Measurements from ENCODE around the gene SLC6A7.

Gene SLC6A7

DNA sequence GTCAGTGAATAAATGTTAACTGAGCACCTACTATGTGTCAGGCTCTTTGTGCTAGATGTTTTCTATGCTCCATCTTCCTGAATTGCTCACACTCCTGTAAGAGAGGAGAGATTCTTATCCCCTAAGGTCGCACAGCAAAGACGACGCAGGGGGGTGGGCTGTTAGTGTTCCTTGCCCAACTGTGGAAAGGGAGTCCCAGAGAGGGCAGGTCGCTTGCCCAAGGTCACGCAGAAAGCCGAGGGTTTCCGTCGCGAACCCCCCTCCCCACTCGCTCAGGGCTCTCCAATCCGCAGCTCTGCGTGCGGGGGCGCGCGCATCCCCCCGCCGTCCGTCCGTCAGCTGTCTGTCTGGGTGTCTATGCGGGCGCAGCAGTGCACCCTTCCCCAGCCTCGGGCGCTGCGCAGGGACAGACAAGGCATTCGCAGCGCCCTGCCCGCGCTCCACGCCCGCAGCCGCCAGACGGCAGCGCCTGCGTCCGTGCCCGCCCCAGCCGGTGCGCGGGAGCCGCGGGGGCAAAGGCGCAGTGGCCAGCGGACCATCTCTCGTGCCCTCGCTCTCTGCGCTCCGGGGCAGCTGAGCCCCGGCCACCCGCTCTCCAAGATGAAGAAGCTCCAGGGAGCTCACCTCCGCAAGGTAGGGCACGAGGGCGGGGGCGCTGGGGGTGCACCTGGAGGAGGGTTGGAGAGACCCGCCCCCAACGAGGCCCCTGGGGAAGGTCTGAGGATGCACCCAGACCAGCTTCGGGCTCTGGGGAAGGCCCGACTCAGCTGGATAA lies at the start of gene SLC6A7:
SLC6A7 (plus strand) TSS at position 335 of the 775 bp plus-strand sequence; CDS start at position 601, 266 bp downstream.
- no peak for DNase-seq

DNA sequence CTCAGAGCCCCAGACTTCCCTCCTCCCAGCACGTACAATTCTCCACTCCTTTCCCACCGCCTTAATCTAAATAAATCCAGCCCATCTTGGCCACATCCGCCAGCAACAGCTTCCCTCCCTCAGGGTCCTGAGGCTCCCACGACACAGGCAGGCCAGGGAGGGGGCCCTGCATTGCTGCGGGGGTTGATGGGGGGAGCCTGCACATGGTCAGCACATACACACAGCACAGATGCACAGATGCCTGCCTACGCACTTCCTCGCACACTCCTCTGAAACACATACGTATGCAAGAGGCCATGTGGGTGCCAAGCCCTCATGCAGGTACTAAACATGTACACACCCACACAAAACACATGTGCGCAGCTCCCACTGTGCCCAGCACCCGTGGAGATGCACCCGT lies 49.0 kb upstream of the SLC6A7 start:
- no peak for DNase-seq

GRCh38 chr5:150141544-150142184 lies 48.2 kb upstream of the SLC6A7 start:
- no peak for DNase-seq

DNA sequence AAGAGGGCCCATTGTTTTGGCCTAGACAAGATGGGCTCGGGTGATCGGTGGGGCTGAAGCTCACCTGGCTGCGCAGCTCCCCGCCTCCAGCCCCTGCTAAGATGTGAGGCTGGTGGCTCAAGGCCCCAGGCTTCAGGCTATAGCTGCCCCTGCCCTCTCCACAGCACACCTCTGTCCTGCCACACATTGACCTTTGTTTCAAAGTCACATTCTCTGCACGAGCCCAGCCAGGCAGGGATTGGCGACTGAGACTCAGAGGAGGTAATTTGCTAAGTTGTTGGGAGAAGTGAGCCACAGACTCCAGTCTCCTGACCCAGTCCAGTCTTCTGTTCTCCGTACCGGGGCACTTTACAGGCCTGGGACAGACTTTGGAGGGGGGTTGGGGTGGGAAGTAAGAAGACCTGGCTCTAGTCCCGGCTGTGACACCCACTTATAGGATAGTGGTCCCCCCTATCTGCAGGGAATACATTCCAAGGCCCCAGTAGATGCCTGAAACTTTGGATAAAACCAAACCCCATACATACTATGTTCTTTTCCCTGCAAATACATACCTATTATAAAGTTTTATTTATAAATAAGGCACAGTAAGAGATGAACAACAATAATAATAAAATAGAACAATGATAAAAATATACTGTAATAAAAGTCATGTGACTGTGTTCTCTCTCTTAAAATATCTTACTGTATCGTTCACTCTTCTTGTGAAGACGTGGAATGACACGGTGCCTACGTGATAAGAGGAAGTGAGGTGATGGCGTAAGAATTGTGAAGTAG lies 47.5 kb upstream of the SLC6A7 start:
- no peak for DNase-seq

DNA sequence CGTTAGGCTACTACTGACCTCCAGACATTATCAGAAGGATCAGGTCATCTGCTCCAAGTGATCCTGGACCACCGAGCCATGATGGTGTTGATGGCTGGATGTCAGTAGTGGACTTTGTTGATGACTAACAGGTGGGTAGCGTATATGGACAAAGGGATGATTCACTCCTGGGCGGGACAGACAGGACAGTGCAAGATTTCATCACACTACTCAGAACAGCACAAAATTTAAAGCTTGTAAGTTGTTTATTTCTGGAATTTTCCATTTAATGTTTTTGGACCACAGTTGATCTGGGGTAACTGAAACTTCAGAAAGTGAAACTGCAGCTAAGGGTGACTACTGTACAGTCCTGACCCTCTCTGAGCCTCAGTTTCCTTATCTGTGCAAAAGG lies 46.9 kb upstream of the SLC6A7 start:
- no peak for DNase-seq

DNA sequence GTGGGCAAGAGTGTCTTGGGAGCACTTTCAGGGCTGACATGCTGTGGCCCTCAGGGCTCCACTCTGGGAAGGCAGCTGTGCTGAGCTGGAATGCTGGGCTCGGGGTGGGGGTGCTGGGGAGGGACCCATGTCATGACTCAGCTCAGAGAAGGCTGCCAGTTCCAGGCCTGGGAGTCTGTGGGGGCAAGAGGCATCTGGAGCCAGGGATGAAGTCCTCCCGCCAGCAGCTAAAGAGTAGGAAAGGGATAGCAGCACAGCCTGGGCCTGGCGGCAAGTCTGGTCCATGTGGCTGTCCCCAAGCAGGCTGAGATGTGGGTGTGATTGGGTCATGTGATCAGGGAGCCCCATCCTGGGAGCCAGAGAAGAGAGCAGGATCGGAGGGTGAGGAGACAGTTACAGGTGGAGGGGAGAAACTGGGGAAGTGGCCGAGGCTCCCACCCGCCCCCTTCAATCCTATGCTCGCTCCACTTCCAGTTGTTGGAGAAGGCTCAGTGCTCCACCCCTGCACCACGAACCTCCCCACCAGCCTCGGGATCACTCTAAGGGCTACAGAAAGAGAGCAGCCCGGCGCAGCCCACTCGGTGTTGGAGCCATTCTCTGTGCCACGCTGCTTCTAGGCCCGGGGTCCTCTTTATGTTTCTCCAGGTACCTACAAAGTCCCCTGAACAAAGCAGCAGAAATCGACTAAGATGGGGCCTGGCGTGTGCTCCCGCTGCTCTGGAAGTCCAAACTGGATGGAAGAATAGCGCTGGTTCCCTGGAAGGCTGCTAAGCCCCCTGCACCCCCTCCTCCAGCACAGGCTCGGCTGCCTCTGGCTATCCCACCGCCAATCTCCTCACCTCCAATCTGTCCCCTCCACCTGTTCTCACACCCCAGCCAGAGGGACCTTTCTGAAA lies 46.3 kb upstream of the SLC6A7 start:
- no peak for DNase-seq

DNA sequence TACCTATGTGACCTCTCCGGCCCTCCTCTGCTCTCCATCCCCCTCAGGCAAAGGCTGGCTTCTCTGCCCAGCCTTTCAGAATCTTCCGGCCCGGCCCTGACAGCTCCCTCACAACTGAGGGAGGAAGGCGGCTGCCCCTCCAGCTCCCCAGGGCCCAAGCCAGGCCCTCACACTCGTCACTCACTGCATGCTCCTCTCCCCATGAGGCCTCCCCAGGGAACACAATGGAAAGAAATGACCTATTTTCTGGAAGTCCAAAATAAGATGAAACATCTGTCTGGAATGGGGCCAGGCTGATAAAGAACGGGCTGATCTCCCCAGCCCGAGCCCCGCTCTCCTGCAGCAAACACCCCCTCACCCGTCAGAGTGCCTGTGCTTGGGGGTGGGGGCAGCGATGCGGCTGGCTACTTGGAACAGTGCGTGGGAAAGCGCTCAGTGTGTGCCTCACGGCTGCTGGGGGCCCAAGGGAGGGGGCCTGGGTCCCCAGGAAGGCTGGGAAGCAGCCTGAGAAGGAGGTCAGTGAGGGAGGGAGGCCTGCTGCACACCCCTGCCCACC lies 45.5 kb upstream of the SLC6A7 start:
- no peak for DNase-seq

- DNase-seq, result no peak
Observed at GRCh38 chr5:150144879-150145278, 45.0 kb upstream of the SLC6A7 start.

- DNase-seq, result no peak
Observed at GRCh38 chr5:150146235-150146634, 43.6 kb upstream of the SLC6A7 start.

- DNase-seq, result no peak
Observed at GRCh38 chr5:150146862-150147601, 42.8 kb upstream of the SLC6A7 start.

- no peak for DNase-seq
Observed at GRCh38 chr5:150147670-150148069, 42.2 kb upstream of the SLC6A7 start.

GRCh38 chr5:150148117-150148927 lies 41.5 kb upstream of the SLC6A7 start:
- no peak for DNase-seq

DNA sequence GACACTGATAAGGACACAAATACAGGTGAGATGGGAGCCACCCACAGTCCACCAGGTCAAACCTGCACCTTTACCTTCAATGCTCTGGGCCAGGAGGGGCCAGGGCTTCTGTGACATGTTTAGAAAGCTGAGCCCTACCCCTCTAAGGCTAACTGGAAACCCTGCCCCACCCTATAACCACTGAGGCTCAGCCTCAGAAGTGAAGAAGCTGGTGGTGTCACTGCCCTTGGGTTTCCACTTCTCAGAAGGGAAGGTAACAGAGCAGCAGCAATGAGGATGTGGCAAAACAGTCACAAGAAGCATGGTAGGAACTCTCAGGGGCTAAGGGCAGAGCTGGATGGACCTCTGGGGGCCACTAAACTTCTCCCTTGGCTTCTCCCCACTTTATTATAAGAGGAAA lies 40.2 kb upstream of the SLC6A7 start:
- no peak for DNase-seq

GRCh38 chr5:150152636-150153462 lies 37.0 kb upstream of the SLC6A7 start:
- DNase-seq, result no peak

- DNase-seq, result no peak
Observed at GRCh38 chr5:150153483-150153882, 36.4 kb upstream of the SLC6A7 start.

- DNase-seq, result peak; percentile 12
Observed at GRCh38 chr5:150153957-150154617, 35.8 kb upstream of the SLC6A7 start.

GRCh38 chr5:150154618-150155128 lies 35.2 kb upstream of the SLC6A7 start:
- DNase-seq, result no peak

- DNase-seq, result peak; percentile 54
Observed at GRCh38 chr5:150155258-150156026, 34.4 kb upstream of the SLC6A7 start, which contains the start of gene PDGFRB. Gene PDGFRB, minus strand, starts transcription at chr5:150155845. Its CDS starts 18,798 bp downstream, at chr5:150137047.

All from CD4-positive, alpha-beta T cell treated with Interleukin-17A for 1 hour (primary cell).